ENCODE measurements around the gene STYXL1.

- TF ChIP-seq CTCF (conservative IDR thresholded peaks at IDR 0.05 in 1 of 2, IDR thresholded peaks at IDR 0.05 in 1 of 2; ENCODE audit: low read depth in 1 of 2, low read length in 2 of 2) = no peak
- no peak for TF ChIP-seq EZH2 (IDR thresholded peaks at IDR 0.05; ENCODE audit: low read length, missing control alignments)
These were observed 49.8 kb downstream of the STYXL1 start for GRCh38 chr7:75998038-75998437.

Measured in fibroblast of lung (primary cell).